Measurements from ENCODE around the gene DLK2.
"Not testable (repeated sequence)": the region's sequence is repeated elsewhere in the genome, so short reads cannot be mapped to it uniquely, and the experiment has no call there.

DLK2 gene

GRCh38 chr6:43460032-43460431, 4.7 kb upstream of the DLK2 start:
- no peaks in the 10 kb centered on the region for H3K4me1 ChIP-seq (ENCODE audit: control insufficient read depth, insufficient read depth, low read length)
- H3K9ac ChIP-seq (ENCODE audit: low read length) = no peak overlapping the region
- no peak overlapping the region for H3K4me3 ChIP-seq (ENCODE audit: low read length)
- H3K9me3 ChIP-seq (ENCODE audit: control insufficient read depth, low read length) = no peaks in the 10 kb centered on the region
- H3K27me3 ChIP-seq (ENCODE audit: control insufficient read depth, insufficient read depth, low read length) = peaks cover 34% of the 10 kb centered on the region
- no peaks in the 10 kb centered on the region for H3K36me3 ChIP-seq (ENCODE audit: control insufficient read depth, insufficient read depth, low read length)

GRCh38 chr6:43459535-43459934, 4.2 kb upstream of the DLK2 start:
- Histone ChIP-seq H3K36me3 (ENCODE audit: control insufficient read depth, insufficient read depth, low read length) (no peaks in the 10 kb centered on the region), H3K9ac (ENCODE audit: low read length) (no peak overlapping the region), H3K9me3 (ENCODE audit: control insufficient read depth, low read length) (no peaks in the 10 kb centered on the region), H3K4me3 (ENCODE audit: low read length) (no peak overlapping the region), H3K27me3 (ENCODE audit: control insufficient read depth, insufficient read depth, low read length) (peaks cover 39% of the 10 kb centered on the region), H3K4me1 (ENCODE audit: control insufficient read depth, insufficient read depth, low read length) (peaks cover 5% of the 10 kb centered on the region)

- not testable (repeated sequence) for H3K36me3 ChIP-seq (ENCODE audit: control insufficient read depth, insufficient read depth, low read length); H3K4me1 ChIP-seq (ENCODE audit: control insufficient read depth, insufficient read depth, low read length); H3K4me3 ChIP-seq (ENCODE audit: low read length); H3K9me3 ChIP-seq (ENCODE audit: control insufficient read depth, low read length); H3K9ac ChIP-seq (ENCODE audit: low read length)
- peaks cover 36% of the 10 kb centered on the region for H3K27me3 ChIP-seq (ENCODE audit: control insufficient read depth, insufficient read depth, low read length)
Measured at GRCh38 chr6:43458154-43458553, 2.8 kb upstream of the DLK2 start.

DNA sequence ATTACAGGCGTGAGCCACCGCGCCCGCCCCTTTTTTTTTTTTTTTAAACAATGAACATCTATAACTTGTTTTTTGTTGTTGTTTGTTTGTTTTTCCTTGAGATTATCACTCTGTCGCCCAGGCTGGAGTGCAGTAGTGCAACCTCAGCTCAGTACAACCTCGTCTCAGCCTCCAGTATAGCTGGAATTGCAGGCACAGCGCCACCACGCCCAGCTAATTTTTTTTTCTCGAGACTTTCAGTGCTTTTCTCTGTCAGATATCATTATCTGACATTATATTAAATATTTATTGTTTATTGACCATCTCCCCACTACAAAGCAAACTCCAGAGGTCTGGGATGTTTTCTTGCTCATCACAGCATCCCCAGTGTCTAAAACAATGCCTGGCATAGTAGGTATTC, 2.3 kb upstream of the DLK2 start:
- Histone ChIP-seq H3K9me3 (ENCODE audit: control insufficient read depth, low read length) (no peaks in the 10 kb centered on the region), H3K36me3 (ENCODE audit: control insufficient read depth, insufficient read depth, low read length) (no peaks in the 10 kb centered on the region), H3K9ac (ENCODE audit: low read length) (no peak overlapping the region), H3K4me3 (ENCODE audit: low read length) (no peak overlapping the region), H3K27me3 (ENCODE audit: control insufficient read depth, insufficient read depth, low read length) (peaks cover 33% of the 10 kb centered on the region), H3K4me1 (ENCODE audit: control insufficient read depth, insufficient read depth, low read length) (peaks cover 6% of the 10 kb centered on the region)

DNA sequence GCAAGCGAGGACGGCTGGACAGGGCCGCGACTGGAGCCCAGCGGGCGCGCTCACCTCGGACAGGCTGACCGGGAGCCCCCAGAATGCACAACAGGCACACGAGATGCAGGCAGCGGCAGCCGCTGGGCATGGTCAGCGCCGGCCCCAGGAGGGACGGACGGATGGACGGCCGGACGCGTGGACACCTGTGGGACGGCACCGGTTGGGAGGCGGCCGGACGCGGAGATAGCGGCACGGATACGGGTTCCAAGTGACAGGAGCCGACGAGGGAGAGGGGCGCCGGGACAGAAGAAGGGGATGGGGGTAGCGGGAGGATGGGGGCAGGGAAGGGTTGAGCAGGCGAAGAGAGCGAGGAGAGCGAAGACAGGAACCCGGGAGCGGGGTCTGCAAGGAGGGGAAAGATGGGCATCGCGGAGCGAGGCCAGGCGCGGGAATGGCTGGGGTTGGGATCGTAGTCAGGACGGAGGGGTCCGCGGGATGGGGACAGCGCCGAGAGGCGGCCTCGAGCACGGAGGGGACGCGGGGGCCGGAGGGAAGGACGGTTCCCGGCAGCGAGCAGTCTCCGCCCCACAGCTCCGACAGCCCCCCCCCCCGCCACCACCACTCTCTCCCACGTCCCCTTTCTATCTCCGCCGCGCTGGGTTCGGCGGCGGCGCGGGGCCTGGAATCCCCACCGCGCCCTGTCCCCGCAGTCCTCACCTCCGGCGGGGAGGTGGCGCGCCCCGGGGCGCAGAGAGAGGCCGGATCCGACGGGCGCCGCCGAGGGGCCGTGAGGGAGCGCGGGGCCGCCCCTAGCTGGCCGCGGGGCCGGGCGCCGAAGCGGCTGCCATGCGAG, 435 bp downstream of the DLK2 start:
- H3K9ac ChIP-seq (ENCODE audit: low read length) = no peak overlapping the region
- H3K27me3 ChIP-seq (ENCODE audit: control insufficient read depth, insufficient read depth, low read length) = peaks cover 27% of the 10 kb centered on the region
- H3K4me3 ChIP-seq (ENCODE audit: low read length) = no peak overlapping the region
- H3K9me3 ChIP-seq (ENCODE audit: control insufficient read depth, low read length) = no peaks in the 10 kb centered on the region
- H3K36me3 ChIP-seq (ENCODE audit: control insufficient read depth, insufficient read depth, low read length) = no peaks in the 10 kb centered on the region
- H3K4me1 ChIP-seq (ENCODE audit: control insufficient read depth, insufficient read depth, low read length) = peaks cover 6% of the 10 kb centered on the region

DNA sequence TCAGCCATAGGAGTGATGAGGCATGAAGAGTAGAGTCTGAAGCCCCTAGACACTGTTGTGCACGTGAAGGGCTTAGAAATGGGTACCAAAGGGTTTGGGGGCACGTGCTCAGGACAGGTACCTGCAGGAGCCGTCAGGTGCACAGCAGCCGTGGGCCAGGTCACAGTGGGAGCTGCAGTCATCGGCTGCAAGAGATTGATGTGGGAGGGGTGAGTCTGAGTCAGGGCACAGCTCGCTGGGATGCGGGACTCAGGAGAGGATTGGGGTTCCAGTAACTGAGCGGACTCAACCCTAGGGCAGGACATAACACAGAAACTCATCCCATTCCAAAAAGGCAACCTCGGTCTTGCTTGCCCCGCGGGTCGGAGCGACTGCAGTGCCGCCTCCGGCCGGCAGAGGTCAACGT, 1.1 kb downstream of the DLK2 start:
- Histone ChIP-seq H3K9ac (ENCODE audit: low read length) (no peak overlapping the region), H3K4me3 (ENCODE audit: low read length) (no peak overlapping the region), H3K4me1 (ENCODE audit: control insufficient read depth, insufficient read depth, low read length) (peaks cover 6% of the 10 kb centered on the region), H3K9me3 (ENCODE audit: control insufficient read depth, low read length) (no peaks in the 10 kb centered on the region), H3K36me3 (ENCODE audit: control insufficient read depth, insufficient read depth, low read length) (no peaks in the 10 kb centered on the region), H3K27me3 (ENCODE audit: control insufficient read depth, insufficient read depth, low read length) (peaks cover 27% of the 10 kb centered on the region)

GRCh38 chr6:43453831-43454230, 1.5 kb downstream of the DLK2 start:
- Histone ChIP-seq H3K4me3 (ENCODE audit: low read length) (no peak overlapping the region), H3K27me3 (ENCODE audit: control insufficient read depth, insufficient read depth, low read length) (peaks cover 27% of the 10 kb centered on the region), H3K9ac (ENCODE audit: low read length) (no peak overlapping the region), H3K36me3 (ENCODE audit: control insufficient read depth, insufficient read depth, low read length) (no peaks in the 10 kb centered on the region), H3K4me1 (ENCODE audit: control insufficient read depth, insufficient read depth, low read length) (peaks cover 6% of the 10 kb centered on the region), H3K9me3 (ENCODE audit: control insufficient read depth, low read length) (no peaks in the 10 kb centered on the region)

DNA sequence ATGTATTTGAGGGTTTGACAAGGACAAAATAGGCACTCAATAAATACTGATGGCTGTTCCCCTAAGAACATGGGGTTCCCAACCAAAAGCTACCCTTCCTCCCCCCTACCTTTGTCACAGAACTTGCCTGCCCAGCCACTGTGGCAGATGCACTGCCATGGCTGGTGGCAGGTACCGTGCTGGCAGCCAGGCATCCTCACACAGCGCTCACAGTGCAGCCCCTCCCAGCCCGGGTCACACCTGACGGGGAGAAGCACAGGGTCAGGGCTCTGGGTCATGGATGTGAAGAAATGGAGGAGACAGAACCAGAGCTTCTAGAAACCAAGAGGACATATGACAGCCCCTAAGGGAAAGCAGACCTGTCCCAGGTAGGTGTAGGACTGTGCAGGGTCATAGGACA, 2.5 kb downstream of the DLK2 start:
- peaks cover 1% of the 10 kb centered on the region for H3K36me3 ChIP-seq (ENCODE audit: control insufficient read depth, insufficient read depth, low read length)

GRCh38 chr6:43451939-43452338, 3.4 kb downstream of the DLK2 start:
- H3K36me3 ChIP-seq (ENCODE audit: control insufficient read depth, insufficient read depth, low read length) = peaks cover 3% of the 10 kb centered on the region
- no peaks in the 10 kb centered on the region for H3K9me3 ChIP-seq (ENCODE audit: control insufficient read depth, low read length)
- H3K9ac ChIP-seq (ENCODE audit: low read length) = no peak overlapping the region
- peaks cover 24% of the 10 kb centered on the region for H3K27me3 ChIP-seq (ENCODE audit: control insufficient read depth, insufficient read depth, low read length)
- H3K4me3 ChIP-seq (ENCODE audit: low read length) = no peak overlapping the region
- H3K4me1 ChIP-seq (ENCODE audit: control insufficient read depth, insufficient read depth, low read length) = peaks cover 6% of the 10 kb centered on the region

More for the DNA sequence above, 2.5 kb downstream of the DLK2 start:
- Histone ChIP-seq H3K9me3 (ENCODE audit: control insufficient read depth, low read length) (no peaks in the 10 kb centered on the region), H3K27me3 (ENCODE audit: control insufficient read depth, insufficient read depth, low read length) (peaks cover 27% of the 10 kb centered on the region), H3K9ac (ENCODE audit: low read length) (no peak overlapping the region), H3K4me3 (ENCODE audit: low read length) (no peak overlapping the region), H3K4me1 (ENCODE audit: control insufficient read depth, insufficient read depth, low read length) (peaks cover 6% of the 10 kb centered on the region)

DNA sequence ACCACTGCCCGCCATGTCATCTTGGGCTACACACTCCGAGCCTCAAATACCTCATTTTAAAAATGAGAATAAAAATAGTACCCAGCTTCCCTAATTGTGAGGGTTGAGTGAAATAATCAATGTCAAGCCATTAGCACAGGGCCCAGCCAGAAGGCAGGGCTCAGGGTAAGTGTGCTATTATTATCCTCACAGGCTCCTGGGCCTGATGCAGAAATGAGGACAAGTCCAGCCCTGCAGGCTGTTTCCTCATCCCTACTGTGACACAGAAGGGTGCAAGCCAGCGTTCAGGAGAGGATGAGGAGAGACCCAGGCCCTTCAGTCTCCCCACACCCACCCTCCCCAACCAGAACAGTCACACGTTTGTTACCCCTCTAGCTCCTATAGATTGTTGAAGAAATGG, 4.0 kb downstream of the DLK2 start:
- peaks cover 3% of the 10 kb centered on the region for H3K36me3 ChIP-seq (ENCODE audit: control insufficient read depth, insufficient read depth, low read length)
- peaks cover 18% of the 10 kb centered on the region for H3K27me3 ChIP-seq (ENCODE audit: control insufficient read depth, insufficient read depth, low read length)
- no peak overlapping the region for H3K9ac ChIP-seq (ENCODE audit: low read length)
- H3K9me3 ChIP-seq (ENCODE audit: control insufficient read depth, low read length) = no peaks in the 10 kb centered on the region
- peaks cover 6% of the 10 kb centered on the region for H3K4me1 ChIP-seq (ENCODE audit: control insufficient read depth, insufficient read depth, low read length)
- no peak overlapping the region for H3K4me3 ChIP-seq (ENCODE audit: low read length)

DNA sequence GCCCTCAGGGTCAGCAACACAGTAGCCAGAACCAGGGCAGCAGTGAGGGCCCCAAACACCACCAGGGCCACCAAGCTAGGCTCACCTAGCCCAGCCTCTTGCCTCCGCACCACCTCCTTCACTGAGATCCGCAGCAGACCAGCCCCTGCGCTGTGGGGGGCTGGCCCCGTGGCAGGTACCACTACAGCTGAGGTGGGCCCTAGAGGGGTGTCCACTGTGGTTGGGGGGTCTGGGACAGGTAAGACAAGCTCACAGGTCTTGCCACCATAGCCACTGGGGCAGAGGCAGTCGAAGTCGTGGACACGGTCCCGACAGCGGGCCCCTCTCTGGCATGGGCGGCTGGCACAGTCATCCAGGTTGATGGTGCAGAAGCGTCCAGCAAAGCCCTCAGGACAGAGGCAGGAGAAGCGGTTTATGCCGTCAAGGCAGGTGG, 4.6 kb downstream of the DLK2 start:
- H3K27me3 ChIP-seq (ENCODE audit: control insufficient read depth, insufficient read depth, low read length) = peaks cover 12% of the 10 kb centered on the region
- H3K9me3 ChIP-seq (ENCODE audit: control insufficient read depth, low read length) = no peaks in the 10 kb centered on the region
- H3K36me3 ChIP-seq (ENCODE audit: control insufficient read depth, insufficient read depth, low read length) = peaks cover 3% of the 10 kb centered on the region
- no peak overlapping the region for H3K9ac ChIP-seq (ENCODE audit: low read length)
- H3K4me3 ChIP-seq (ENCODE audit: low read length) = no peak overlapping the region
- H3K4me1 ChIP-seq (ENCODE audit: control insufficient read depth, insufficient read depth, low read length) = peaks cover 6% of the 10 kb centered on the region

DNA sequence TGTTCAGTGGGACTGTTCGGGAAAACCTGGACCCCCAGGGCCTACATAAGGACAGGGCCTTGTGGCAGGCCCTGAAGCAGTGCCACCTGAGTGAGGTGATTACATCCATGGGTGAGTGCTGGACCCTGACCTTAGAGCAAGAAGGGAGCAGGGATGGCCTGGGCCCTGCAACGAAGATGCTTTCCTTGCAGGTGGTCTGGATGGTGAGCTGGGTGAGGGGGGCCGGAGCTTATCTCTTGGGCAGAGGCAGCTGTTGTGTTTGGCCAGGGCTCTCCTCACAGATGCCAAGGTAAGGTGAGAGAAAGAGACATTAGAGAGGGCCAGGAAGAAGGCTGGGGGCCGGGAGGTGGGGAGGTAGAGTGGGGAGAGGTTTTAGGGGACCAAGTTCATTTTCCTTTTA, 6.4 kb downstream of the DLK2 start:
- H3K27me3 ChIP-seq (ENCODE audit: control insufficient read depth, insufficient read depth, low read length) = no peaks in the 10 kb centered on the region
- H3K4me1 ChIP-seq (ENCODE audit: control insufficient read depth, insufficient read depth, low read length) = no peaks in the 10 kb centered on the region
- H3K9me3 ChIP-seq (ENCODE audit: control insufficient read depth, low read length) = no peaks in the 10 kb centered on the region
- peaks cover 3% of the 10 kb centered on the region for H3K36me3 ChIP-seq (ENCODE audit: control insufficient read depth, insufficient read depth, low read length)
- H3K9ac ChIP-seq (ENCODE audit: low read length) = no peak overlapping the region
- no peak overlapping the region for H3K4me3 ChIP-seq (ENCODE audit: low read length)
